Neural progenitor cell (in vitro differentiated cells): ENCODE data around the gene CTIF. TPM values are rescaled to one million over a fixed set of nuclear protein-coding genes. Genes with fewer than 3 reads are reported as not detected.
A peak's percentile ranks its signal among the peaks of the same experiment; 100 is the strongest.

Source experiments
- DNase-seq: peaks from one replicate; pipeline ENCODE4 v3.0.0-alpha.2; 2016; ENCODE audit warnings: low spot score
- H2AFZ ChIP-seq: fragments of 200-600 bp; sonication (generic); replicated peaks from 2 replicates; pipeline ENCODE4 v1.6.1; 2016; ENCODE audit warnings: antibody characterized with exemption
- H3F3A ChIP-seq: fragments of 200-600 bp; sonication (generic); 2 replicates; pipeline ENCODE4 v1.6.1; 2016; ENCODE audit warnings: antibody characterized with exemption, low read depth
- H3K27ac ChIP-seq: fragments of 200-600 bp; sonication (generic); 2 replicates; pipeline ENCODE4 v1.5.1; 2016; ENCODE audit warnings: mild to moderate bottlenecking
- H3K27me3 ChIP-seq: fragments of 200-600 bp; sonication (generic); 2 replicates; pipeline ENCODE4 v1.6.1; 2016; ENCODE audit warnings: mild to moderate bottlenecking, moderate library complexity
- H3K36me3 ChIP-seq: fragments of 200-600 bp; sonication (generic); 2 replicates; pipeline ENCODE4 v1.5.1; 2016
- H3K4me1 ChIP-seq: fragments of 200-600 bp; sonication (generic); 2 replicates; pipeline ENCODE4 v1.6.1; 2016; ENCODE audit warnings: mixed run types
- H3K4me2 ChIP-seq: fragments of 200-600 bp; sonication (generic); 2 replicates; pipeline ENCODE4 v1.6.1; 2016
- H3K4me3 ChIP-seq: fragments of 200-600 bp; sonication (generic); 2 replicates; pipeline ENCODE4 v1.5.1; 2016
- H3K79me2 ChIP-seq: fragments of 200-600 bp; sonication (generic); 2 replicates; pipeline ENCODE4 v1.6.1; 2016; ENCODE audit warnings: low read depth
- H3K9ac ChIP-seq: fragments of 200-600 bp; sonication (generic); 2 replicates; pipeline ENCODE4 v1.6.1; 2016
- H3K9me3 ChIP-seq: fragments of 200-600 bp; sonication (generic); 2 replicates; pipeline ENCODE4 v1.5.1; 2016; ENCODE audit warnings: low read depth
- H4K20me1 ChIP-seq: fragments of 200-600 bp; sonication (generic); 2 replicates; pipeline ENCODE4 v1.6.1; 2016; ENCODE audit warnings: low read depth
- H3K27ac Mint-ChIP-seq: 3 replicates; pipeline ENCODE4 v1.8.0; 2021; ENCODE audit warnings: mixed read lengths
- H3K27me3 Mint-ChIP-seq: 2 replicates; pipeline ENCODE4 v1.8.0; 2022; ENCODE audit warnings: low read depth, mild to moderate bottlenecking, inconsistent platforms, moderate library complexity, mixed read lengths; ENCODE audit not compliant: insufficient read depth
- H3K36me3 Mint-ChIP-seq: 3 replicates; pipeline ENCODE4 v1.8.0; 2021; ENCODE audit warnings: mixed read lengths
- H3K4me1 Mint-ChIP-seq: 3 replicates; pipeline ENCODE4 v1.8.0; 2021; ENCODE audit warnings: mixed read lengths
- H3K4me3 Mint-ChIP-seq: 3 replicates; pipeline ENCODE4 v1.8.0; 2021; ENCODE audit warnings: mild to moderate bottlenecking, moderate library complexity, mixed read lengths
- H3K9me3 Mint-ChIP-seq: 3 replicates; pipeline ENCODE4 v1.8.0; 2020; ENCODE audit warnings: mixed read lengths
- EZH2 ChIP-seq: fragments of 200-600 bp; sonication (generic); IDR thresholded peaks from 2 replicates; pipeline ENCODE4 v1.6.1; 2017; ENCODE audit warnings: antibody characterized with exemption, mild to moderate bottlenecking, moderate library complexity
- EZH2phosphoT487 ChIP-seq: fragments of 200-600 bp; sonication (generic); IDR thresholded peaks from 2 replicates; pipeline ENCODE4 v1.6.1; 2017; ENCODE audit warnings: antibody characterized with exemption
- total RNA-seq: library from RNA; depleted of rRNA; stranded (reverse); fragments of >200 nt; gene quantifications from 2 replicates; pipeline ENCODE4 v1.2.3, GENCODE V29; 2015; ENCODE audit warnings: low replicate concordance
- TF ChIP-seq, protein P1 (sequence below): fragments of 200-600 bp; sonication (generic); IDR thresholded peaks from 2 replicates; pipeline ENCODE4 v1.5.1; 2017; ENCODE audit warnings: antibody characterized with exemption, mild to moderate bottlenecking

Gene CTIF
- total RNA-seq, 1 donor from 2014 or later: 17.6 TPM

DNA sequence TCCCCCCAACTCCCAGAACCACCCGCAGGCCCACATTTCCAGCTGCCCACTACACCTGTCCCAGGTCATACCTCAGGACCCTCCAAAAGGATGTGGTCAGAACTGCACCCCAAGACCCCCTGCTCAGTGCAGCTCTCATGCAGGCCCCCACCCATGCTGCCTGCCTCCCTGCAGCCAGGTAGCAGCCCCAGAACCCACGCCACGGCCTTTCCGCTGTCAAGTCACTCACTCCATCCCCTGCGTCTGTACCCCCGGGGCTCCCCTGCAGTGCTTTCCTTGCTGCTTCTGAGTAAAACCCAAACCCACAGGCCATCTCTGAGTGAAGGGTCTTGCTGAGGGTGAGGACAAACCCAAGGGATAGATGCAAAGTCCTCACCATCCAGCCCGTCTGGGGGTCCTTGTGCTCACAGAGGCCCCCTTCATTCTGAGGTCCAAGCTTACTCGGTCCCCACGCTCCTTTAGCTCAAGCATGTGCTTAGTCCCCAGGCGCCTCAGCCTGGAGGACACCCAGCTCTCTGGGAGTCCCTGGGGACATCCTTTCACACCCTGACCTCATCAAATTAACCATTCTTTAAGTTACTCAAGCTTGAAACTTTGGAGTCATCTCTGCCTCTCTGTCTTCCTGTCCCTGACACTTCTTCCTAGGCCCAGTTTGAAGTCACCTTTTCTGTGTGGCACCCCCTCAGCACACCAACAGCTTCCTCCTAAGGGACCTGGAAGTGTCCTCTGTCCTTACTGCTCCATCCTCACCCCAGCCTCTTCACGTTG is 281.8 kb downstream of the CTIF start:
- no peak overlapping the region for H3K9ac ChIP-seq
- H3K4me1 ChIP-seq: peaks cover 8% of the 10 kb centered on the region
- Mint-ChIP-seq H3K9me3 (peaks cover 14% of the 10 kb centered on the region), H3K36me3 (peaks cover 36% of the 10 kb centered on the region), H3K4me3 (no peak overlapping the region), H3K27ac (peak overlapping the region; percentile 39), H3K27me3 (peaks cover 7% of the 10 kb centered on the region), H3K4me1 (peaks cover 34% of the 10 kb centered on the region)
- no peaks in the 10 kb centered on the region for H3F3A ChIP-seq
- H3K36me3 ChIP-seq: no peaks in the 10 kb centered on the region
- H3K79me2 ChIP-seq: no peaks in the 10 kb centered on the region
- no peak for DNase-seq
- TF ChIP-seq, protein P1, sequence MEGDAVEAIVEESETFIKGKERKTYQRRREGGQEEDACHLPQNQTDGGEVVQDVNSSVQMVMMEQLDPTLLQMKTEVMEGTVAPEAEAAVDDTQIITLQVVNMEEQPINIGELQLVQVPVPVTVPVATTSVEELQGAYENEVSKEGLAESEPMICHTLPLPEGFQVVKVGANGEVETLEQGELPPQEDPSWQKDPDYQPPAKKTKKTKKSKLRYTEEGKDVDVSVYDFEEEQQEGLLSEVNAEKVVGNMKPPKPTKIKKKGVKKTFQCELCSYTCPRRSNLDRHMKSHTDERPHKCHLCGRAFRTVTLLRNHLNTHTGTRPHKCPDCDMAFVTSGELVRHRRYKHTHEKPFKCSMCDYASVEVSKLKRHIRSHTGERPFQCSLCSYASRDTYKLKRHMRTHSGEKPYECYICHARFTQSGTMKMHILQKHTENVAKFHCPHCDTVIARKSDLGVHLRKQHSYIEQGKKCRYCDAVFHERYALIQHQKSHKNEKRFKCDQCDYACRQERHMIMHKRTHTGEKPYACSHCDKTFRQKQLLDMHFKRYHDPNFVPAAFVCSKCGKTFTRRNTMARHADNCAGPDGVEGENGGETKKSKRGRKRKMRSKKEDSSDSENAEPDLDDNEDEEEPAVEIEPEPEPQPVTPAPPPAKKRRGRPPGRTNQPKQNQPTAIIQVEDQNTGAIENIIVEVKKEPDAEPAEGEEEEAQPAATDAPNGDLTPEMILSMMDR: no peak
- no peak for TF ChIP-seq EZH2phosphoT487
- TF ChIP-seq EZH2: no peak
- H3K9me3 ChIP-seq: no peaks in the 10 kb centered on the region
- H3K27ac ChIP-seq: no peak overlapping the region
- H3K27me3 ChIP-seq: no peaks in the 10 kb centered on the region
- H2AFZ ChIP-seq: no peak overlapping the region
- no peaks in the 10 kb centered on the region for H4K20me1 ChIP-seq
- no peak overlapping the region for H3K4me2 ChIP-seq
- H3K4me3 ChIP-seq: no peak overlapping the region

DNA sequence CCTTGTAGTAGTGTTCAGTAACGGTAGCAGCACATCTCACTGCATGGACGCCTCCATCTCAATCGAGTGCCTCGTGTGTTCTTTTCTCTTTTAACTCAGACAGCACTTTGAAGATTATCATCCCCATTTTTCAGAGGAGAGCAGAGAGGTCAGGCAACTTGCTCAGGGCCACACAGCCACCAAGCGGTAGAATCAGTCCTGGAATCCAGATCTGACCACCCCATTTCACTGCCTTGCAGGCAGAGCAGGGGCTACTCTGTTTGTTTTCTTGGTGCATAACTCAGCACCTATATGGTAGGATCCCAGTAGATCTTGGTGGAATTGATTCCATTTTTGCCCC is 282.4 kb downstream of the CTIF start:
- Histone ChIP-seq H3K79me2 (no peaks in the 10 kb centered on the region), H3K36me3 (no peaks in the 10 kb centered on the region), H3F3A (peaks cover under 1% of the 10 kb centered on the region), H3K27ac (no peak overlapping the region), H3K9me3 (no peaks in the 10 kb centered on the region), H3K4me3 (no peak overlapping the region), H3K27me3 (no peaks in the 10 kb centered on the region), H3K4me1 (peaks cover 14% of the 10 kb centered on the region), H4K20me1 (no peaks in the 10 kb centered on the region), H3K4me2 (no peak overlapping the region), H2AFZ (no peak overlapping the region), H3K9ac (no peak overlapping the region)
- Mint-ChIP-seq H3K27ac (peak overlapping the region; percentile 39), H3K27me3 (peaks cover 7% of the 10 kb centered on the region), H3K4me1 (peaks cover 39% of the 10 kb centered on the region), H3K36me3 (peaks cover 33% of the 10 kb centered on the region), H3K9me3 (peaks cover 14% of the 10 kb centered on the region), H3K4me3 (no peak overlapping the region)
- TF ChIP-seq, protein P1: no peak
- TF ChIP-seq EZH2phosphoT487: no peak
- TF ChIP-seq EZH2: no peak
- DNase-seq: no peak

DNA sequence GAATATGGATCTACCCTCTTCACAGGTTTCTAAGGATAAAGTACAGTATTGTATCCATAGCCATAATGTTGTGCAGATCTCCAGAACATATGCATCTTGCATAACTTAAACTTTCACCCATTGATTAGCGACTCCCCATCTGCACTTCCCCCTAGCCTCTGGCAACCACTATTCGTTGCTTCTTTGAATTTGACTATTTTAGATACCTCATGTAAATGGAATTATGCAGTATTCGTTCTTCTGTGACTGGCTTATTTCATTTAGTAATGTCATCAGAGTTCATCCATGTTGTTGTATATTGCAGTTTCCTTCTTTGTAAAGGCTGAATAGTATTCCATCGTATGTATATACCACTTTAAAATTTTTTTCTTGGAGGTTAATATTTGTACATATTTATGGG is 283.0 kb downstream of the CTIF start:
- Mint-ChIP-seq H3K27me3 (peaks cover 7% of the 10 kb centered on the region), H3K36me3 (peaks cover 33% of the 10 kb centered on the region), H3K4me3 (no peak overlapping the region), H3K4me1 (peaks cover 45% of the 10 kb centered on the region), H3K27ac (no peak overlapping the region), H3K9me3 (peaks cover 14% of the 10 kb centered on the region)
- TF ChIP-seq, protein P1: no peak
- TF ChIP-seq EZH2: no peak
- no peak for TF ChIP-seq EZH2phosphoT487
- H4K20me1 ChIP-seq: no peaks in the 10 kb centered on the region
- DNase-seq: no peak
- H3K4me2 ChIP-seq: no peak overlapping the region
- peaks cover 20% of the 10 kb centered on the region for H3K4me1 ChIP-seq
- no peaks in the 10 kb centered on the region for H3K79me2 ChIP-seq
- no peaks in the 10 kb centered on the region for H3K36me3 ChIP-seq
- H3K9me3 ChIP-seq: no peaks in the 10 kb centered on the region
- H3K9ac ChIP-seq: no peak overlapping the region
- peaks cover 7% of the 10 kb centered on the region for H3F3A ChIP-seq
- no peak overlapping the region for H2AFZ ChIP-seq
- H3K4me3 ChIP-seq: no peak overlapping the region
- H3K27ac ChIP-seq: no peak overlapping the region
- H3K27me3 ChIP-seq: no peaks in the 10 kb centered on the region
